A673 (cell line): ENCODE results near the gene PYGO2.

Source experiments
- CTCF ChIP-seq: fragments of 300-800, 200-600 bp; sonication (generic); conservative IDR thresholded peaks from 2 replicates; pipeline ENCODE4 v1.5.1; 2017; ENCODE audit warnings: low read depth, mild to moderate bottlenecking, antibody characterized with exemption, low read length, moderate library complexity, mixed read lengths
- EZH2 ChIP-seq: fragments of 200-600 bp; sonication (generic); IDR thresholded peaks from 2 replicates; pipeline ENCODE4 v1.6.1; 2017; ENCODE audit warnings: borderline replicate concordance, low read depth, mild to moderate bottlenecking, mixed read lengths, antibody characterized with exemption, low read length; ENCODE audit not compliant: poor library complexity, severe bottlenecking

- TF ChIP-seq EZH2 (no peak), CTCF (no peak)
Observed at GRCh38 chr1:154960446-154961136, 991 bp downstream of the PYGO2 start.
